Measurements from ENCODE around the gene RAP1GAP2.
"Not testable (repeated sequence)": the region's sequence is repeated elsewhere in the genome, so short reads cannot be mapped to it uniquely, and the experiment has no call there.

Gene RAP1GAP2

DNA sequence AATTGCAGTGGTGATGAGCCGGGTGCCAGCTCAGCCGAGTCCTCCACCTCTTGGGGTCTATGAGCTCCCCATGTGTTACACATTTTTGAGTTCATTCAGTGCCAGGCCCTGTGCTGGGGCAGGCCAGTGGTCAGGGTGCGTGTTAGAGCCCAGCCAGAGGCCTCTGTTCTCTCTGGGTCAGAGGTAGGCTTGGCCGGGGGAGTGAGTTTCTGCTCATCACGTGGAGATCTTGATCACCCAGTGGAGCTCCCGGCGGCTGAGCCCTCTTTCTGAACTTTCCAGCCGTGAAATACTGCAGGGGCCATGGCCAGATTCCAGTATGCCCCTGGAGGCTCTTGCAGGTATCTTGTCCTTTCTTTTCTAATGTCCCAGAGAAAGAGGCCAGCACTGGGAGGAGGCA, 93.0 kb downstream of the RAP1GAP2 start:
- Histone ChIP-seq H4K8ac (ENCODE audit: low read depth, low read length) (no peak overlapping the region), H3K4ac (ENCODE audit: low read depth, low read length) (peak overlapping the region; percentile 4), H3K79me2 (ENCODE audit: control insufficient read depth, insufficient read depth, low read length, poor library complexity) (peaks cover 2% of the 10 kb centered on the region), H4K12ac (ENCODE audit: low read depth, low read length) (no peak overlapping the region), H3K79me1 (ENCODE audit: low read length) (peaks cover 8% of the 10 kb centered on the region), H3K23ac (ENCODE audit: low read length) (no peak overlapping the region), H3K9me3 (ENCODE audit: insufficient read depth, low read depth, low read length) (peaks cover 2% of the 10 kb centered on the region), H3K4me1 (ENCODE audit: control insufficient read depth in 1 of 2, insufficient read depth in 2 of 2, low read length in 2 of 2) (peaks cover 14 to 15% of the 10 kb centered on the region in 2 experiments), H2BK120ac (ENCODE audit: insufficient read depth, low read length, poor library complexity) (peak overlapping the region; percentile 71), H3K4me3 (ENCODE audit: low read depth, low read length) (no peak overlapping the region), H2BK12ac (ENCODE audit: low read length) (no peak overlapping the region), H2AK5ac (ENCODE audit: low read length) (peak overlapping the region; percentile 30), H3K27me3 (ENCODE audit: insufficient read depth, low read length) (no peaks in the 10 kb centered on the region), H3K4me2 (ENCODE audit: low read length) (no peak overlapping the region), H3K36me3 (ENCODE audit: control insufficient read depth in 1 of 2, insufficient read depth in 2 of 2, low read length in 2 of 2) (no peaks in the 10 kb centered on the region), H3K27ac (ENCODE audit: low read depth, low read length) (peak overlapping the region; percentile 11), H2AFZ (ENCODE audit: insufficient read depth, low read length, poor library complexity) (no peak overlapping the region), H4K91ac (ENCODE audit: low read depth, low read length) (peak overlapping the region; percentile 59), H2BK5ac (ENCODE audit: low read depth, low read length, poor library complexity) (peak overlapping the region; percentile 5), H3K9ac (ENCODE audit: low read length) (no peak overlapping the region), H3K14ac (ENCODE audit: low read length) (peak overlapping the region; percentile 6), H3K18ac (ENCODE audit: low read length) (peak overlapping the region; percentile 2)
- DNase-seq = peak; percentile 33 to 45
- WGBS (ENCODE audit: extremely low coverage, insufficient coverage, insufficient read length) = no CpG with 5 or more reads among the region's 8 CpGs

DNA sequence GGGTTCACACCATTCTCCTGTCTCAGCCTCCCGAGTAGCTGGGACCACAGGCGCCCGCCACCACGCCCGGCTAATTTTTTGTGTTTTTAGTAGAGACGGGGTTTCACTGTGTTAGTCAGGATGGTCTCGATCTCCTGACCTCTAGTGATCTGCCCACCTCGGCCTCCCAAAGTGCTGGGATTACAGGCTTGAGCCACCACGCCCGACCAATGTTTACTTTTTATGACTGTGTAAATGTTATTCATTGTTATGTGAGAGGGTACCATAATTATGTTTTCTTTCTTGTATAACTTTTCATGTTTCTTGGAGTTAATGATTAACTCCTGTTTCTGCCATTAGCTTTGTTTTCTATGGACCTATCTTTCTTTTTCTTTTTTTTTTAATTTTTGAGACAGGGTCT, 94.5 kb downstream of the RAP1GAP2 start:
- H2AK5ac ChIP-seq (ENCODE audit: low read length) = not testable (repeated sequence)

DNA sequence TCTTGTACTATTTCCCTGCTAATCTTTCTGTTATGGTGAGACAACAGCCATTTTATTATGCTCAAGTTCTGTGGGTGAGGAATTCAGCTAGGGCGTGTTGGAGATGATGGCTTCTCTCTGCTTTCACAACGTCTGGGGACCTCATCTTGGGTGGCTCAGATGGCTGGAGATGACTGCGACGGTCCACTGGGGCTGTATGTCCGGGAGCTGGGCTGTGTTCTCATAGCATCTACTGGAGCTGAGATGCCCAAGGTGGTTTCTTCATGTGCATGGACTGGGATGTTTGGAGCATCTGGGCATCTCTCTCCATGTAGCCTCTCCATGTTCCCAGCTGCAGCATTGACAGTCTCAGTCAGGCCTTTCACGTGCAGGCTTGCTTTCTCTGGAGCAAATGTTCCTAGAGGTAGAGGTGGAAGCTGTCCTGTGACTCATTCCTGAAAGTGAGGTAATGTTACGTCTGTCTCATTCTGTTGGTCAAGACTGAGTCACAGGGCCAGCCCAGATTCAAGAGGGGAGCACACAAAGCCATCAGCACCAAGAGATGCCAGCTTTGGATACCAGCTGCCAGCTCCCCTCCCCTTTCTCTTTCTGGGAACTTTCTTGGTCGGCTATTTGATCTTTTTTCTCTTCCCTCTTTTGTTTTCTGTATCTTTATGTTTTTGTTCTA, 96.2 kb downstream of the RAP1GAP2 start:
- Histone ChIP-seq H2AK5ac (ENCODE audit: low read length) (no peak overlapping the region), H2BK120ac (ENCODE audit: insufficient read depth, low read length, poor library complexity) (peak overlapping the region; percentile 46), H4K91ac (ENCODE audit: low read depth, low read length) (no peak overlapping the region), H4K12ac (ENCODE audit: low read depth, low read length) (no peak overlapping the region), H2BK12ac (ENCODE audit: low read length) (peak overlapping the region; percentile 73), H3K4ac (ENCODE audit: low read depth, low read length) (no peak overlapping the region), H3K9me3 (ENCODE audit: insufficient read depth, low read depth, low read length) (no peaks in the 10 kb centered on the region), H3K27me3 (ENCODE audit: insufficient read depth, low read length) (no peaks in the 10 kb centered on the region), H3K14ac (ENCODE audit: low read length) (peak overlapping the region; percentile 40), H4K8ac (ENCODE audit: low read depth, low read length) (no peak overlapping the region), H3K36me3 (ENCODE audit: control insufficient read depth in 1 of 2, insufficient read depth in 2 of 2, low read length in 2 of 2) (peaks cover 0 to 6% of the 10 kb centered on the region in 2 experiments), H3K4me2 (ENCODE audit: low read length) (no peak overlapping the region), H3K79me1 (ENCODE audit: low read length) (peaks cover 8% of the 10 kb centered on the region), H3K4me1 (ENCODE audit: control insufficient read depth in 1 of 2, insufficient read depth in 2 of 2, low read length in 2 of 2) (peaks cover 14 to 15% of the 10 kb centered on the region in 2 experiments), H3K23ac (ENCODE audit: low read length) (no peak overlapping the region), H3K18ac (ENCODE audit: low read length) (no peak overlapping the region), H2BK5ac (ENCODE audit: low read depth, low read length, poor library complexity) (no peak overlapping the region), H2AFZ (ENCODE audit: insufficient read depth, low read length, poor library complexity) (no peak overlapping the region), H3K79me2 (ENCODE audit: control insufficient read depth, insufficient read depth, low read length, poor library complexity) (peaks cover 2% of the 10 kb centered on the region), H3K4me3 (ENCODE audit: low read depth, low read length) (no peak overlapping the region), H3K27ac (ENCODE audit: low read depth, low read length) (no peak overlapping the region), H3K9ac (ENCODE audit: low read length) (no peak overlapping the region)
- no CpG with 5 or more reads among the region's 8 CpGs for WGBS (ENCODE audit: extremely low coverage, insufficient coverage, insufficient read length)
- DNase-seq = peak; percentile 61 to 83

More for the DNA sequence above, 94.5 kb downstream of the RAP1GAP2 start:
- not testable (repeated sequence) for H3K9ac ChIP-seq (ENCODE audit: low read length); H4K12ac ChIP-seq (ENCODE audit: low read depth, low read length); H3K4me3 ChIP-seq (ENCODE audit: low read depth, low read length); H3K79me1 ChIP-seq (ENCODE audit: low read length); H3K14ac ChIP-seq (ENCODE audit: low read length); H3K9me3 ChIP-seq (ENCODE audit: insufficient read depth, low read depth, low read length); H2BK12ac ChIP-seq (ENCODE audit: low read length); DNase-seq; H3K79me2 ChIP-seq (ENCODE audit: control insufficient read depth, insufficient read depth, low read length, poor library complexity); H2BK120ac ChIP-seq (ENCODE audit: insufficient read depth, low read length, poor library complexity); H4K8ac ChIP-seq (ENCODE audit: low read depth, low read length); H2AFZ ChIP-seq (ENCODE audit: insufficient read depth, low read length, poor library complexity); H3K4ac ChIP-seq (ENCODE audit: low read depth, low read length); H3K18ac ChIP-seq (ENCODE audit: low read length); H3K27me3 ChIP-seq (ENCODE audit: insufficient read depth, low read length); H3K4me2 ChIP-seq (ENCODE audit: low read length); H4K91ac ChIP-seq (ENCODE audit: low read depth, low read length); H3K27ac ChIP-seq (ENCODE audit: low read depth, low read length); H3K36me3 ChIP-seq (ENCODE audit: control insufficient read depth in 1 of 2, insufficient read depth in 2 of 2, low read length in 2 of 2); H3K23ac ChIP-seq (ENCODE audit: low read length); H2BK5ac ChIP-seq (ENCODE audit: low read depth, low read length, poor library complexity)
- WGBS (ENCODE audit: extremely low coverage, insufficient coverage, insufficient read length) = no CpG with 5 or more reads among the region's 10 CpGs
- peaks cover 14 to 15% of the 10 kb centered on the region in 2 experiments for H3K4me1 ChIP-seq (ENCODE audit: control insufficient read depth in 1 of 2, insufficient read depth in 2 of 2, low read length in 2 of 2)

DNA sequence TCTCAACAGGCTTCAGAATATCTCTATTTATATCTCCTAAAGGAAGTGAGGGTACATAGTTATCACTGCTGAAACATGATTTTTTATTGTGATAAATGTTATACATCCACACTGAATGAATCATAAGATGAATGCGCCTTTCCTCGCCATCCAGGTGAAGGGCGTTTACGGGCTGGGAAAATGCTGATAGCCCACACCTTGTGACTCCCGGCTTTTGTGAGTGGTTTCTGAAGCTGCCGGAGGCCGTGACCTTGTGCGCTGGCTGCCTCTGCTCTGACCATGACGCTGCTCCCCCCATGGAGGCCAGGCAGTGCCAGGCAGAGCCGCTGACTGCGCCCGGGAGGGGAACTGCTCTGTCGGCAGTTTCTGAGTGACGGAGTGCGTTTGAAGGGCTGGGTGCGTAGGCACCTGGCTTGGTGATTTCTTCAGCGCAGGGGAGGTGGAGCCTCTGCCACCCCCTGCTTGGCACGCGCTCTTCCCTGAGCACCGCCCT, 97.2 kb downstream of the RAP1GAP2 start:
- Histone ChIP-seq H4K8ac (ENCODE audit: low read depth, low read length) (no peak overlapping the region), H3K4me1 (ENCODE audit: control insufficient read depth in 1 of 2, insufficient read depth in 2 of 2, low read length in 2 of 2) (peaks cover 14 to 15% of the 10 kb centered on the region in 2 experiments), H3K27ac (ENCODE audit: low read depth, low read length) (no peak overlapping the region), H3K79me1 (ENCODE audit: low read length) (peaks cover 8% of the 10 kb centered on the region), H3K23ac (ENCODE audit: low read length) (no peak overlapping the region), H3K79me2 (ENCODE audit: control insufficient read depth, insufficient read depth, low read length, poor library complexity) (peaks cover 2% of the 10 kb centered on the region), H3K4ac (ENCODE audit: low read depth, low read length) (no peak overlapping the region), H2AFZ (ENCODE audit: insufficient read depth, low read length, poor library complexity) (no peak overlapping the region), H3K14ac (ENCODE audit: low read length) (no peak overlapping the region), H2BK120ac (ENCODE audit: insufficient read depth, low read length, poor library complexity) (no peak overlapping the region), H3K9me3 (ENCODE audit: insufficient read depth, low read depth, low read length) (no peaks in the 10 kb centered on the region), H3K18ac (ENCODE audit: low read length) (peak overlapping the region; percentile 22), H4K91ac (ENCODE audit: low read depth, low read length) (no peak overlapping the region), H2BK5ac (ENCODE audit: low read depth, low read length, poor library complexity) (no peak overlapping the region), H3K27me3 (ENCODE audit: insufficient read depth, low read length) (no peaks in the 10 kb centered on the region), H3K4me2 (ENCODE audit: low read length) (no peak overlapping the region), H3K4me3 (ENCODE audit: low read depth, low read length) (no peak overlapping the region), H4K12ac (ENCODE audit: low read depth, low read length) (no peak overlapping the region), H2BK12ac (ENCODE audit: low read length) (no peak overlapping the region), H3K36me3 (ENCODE audit: control insufficient read depth in 1 of 2, insufficient read depth in 2 of 2, low read length in 2 of 2) (peaks cover 0 to 6% of the 10 kb centered on the region in 2 experiments), H2AK5ac (ENCODE audit: low read length) (peak overlapping the region; percentile 42), H3K9ac (ENCODE audit: low read length) (no peak overlapping the region)
- no peak for DNase-seq
- whole genome bisulfite sequencing (ENCODE audit: extremely low coverage, insufficient coverage, insufficient read length) = no CpG with 5 or more reads among the region's 20 CpGs
